GM19467 (cell line): Measurements from ENCODE around the gene SPEG.
"Not testable (repeated sequence)": the region's sequence is repeated elsewhere in the genome, so short reads cannot be mapped to it uniquely, and the experiment has no call there.

Experiments
- ATAC-seq: cut with Tn5 transposase; IDR thresholded peaks from one replicate; pipeline ENCODE4 v1.9.1; 2021; ENCODE audit warnings: mild to moderate bottlenecking, moderate library complexity; ENCODE audit not compliant: unreplicated experiment

The SPEG gene

DNA sequence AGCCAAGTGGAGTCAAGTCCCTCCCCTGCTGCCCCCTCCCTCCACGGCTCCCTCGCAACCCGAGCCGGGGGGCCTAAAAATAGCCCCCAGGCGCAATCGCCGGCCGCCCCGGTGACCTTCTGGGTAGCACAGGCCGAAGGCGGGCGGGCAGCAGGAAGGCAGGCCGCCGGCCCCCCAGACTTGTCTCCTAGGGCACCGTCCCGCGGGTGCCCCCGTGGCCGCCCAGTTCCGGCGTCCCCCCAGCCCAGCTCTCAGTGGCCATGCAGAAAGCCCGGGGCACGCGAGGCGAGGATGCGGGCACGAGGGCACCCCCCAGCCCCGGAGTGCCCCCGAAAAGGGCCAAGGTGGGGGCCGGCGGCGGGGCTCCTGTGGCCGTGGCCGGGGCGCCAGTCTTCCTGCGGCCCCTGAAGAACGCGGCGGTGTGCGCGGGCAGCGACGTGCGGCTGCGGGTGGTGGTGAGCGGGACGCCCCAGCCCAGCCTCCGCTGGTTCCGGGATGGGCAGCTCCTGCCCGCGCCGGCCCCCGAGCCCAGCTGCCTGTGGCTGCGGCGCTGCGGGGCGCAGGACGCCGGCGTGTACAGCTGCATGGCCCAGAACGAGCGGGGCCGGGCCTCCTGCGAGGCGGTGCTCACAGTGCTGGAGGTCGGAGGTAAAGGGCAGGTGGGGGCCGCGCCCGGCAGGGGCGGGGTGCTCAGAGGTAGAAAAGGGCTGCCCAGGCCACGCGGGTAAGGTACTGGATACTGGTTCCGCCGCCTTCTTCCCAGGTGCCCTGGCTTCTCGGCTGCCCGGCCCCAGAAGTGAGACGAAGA, at the start of gene SPEG:
Gene SPEG, plus strand, starts transcription at position 126 of the 808 bp plus-strand sequence. Its CDS starts 135 bp downstream, at position 261.
- no peak for ATAC-seq

DNA sequence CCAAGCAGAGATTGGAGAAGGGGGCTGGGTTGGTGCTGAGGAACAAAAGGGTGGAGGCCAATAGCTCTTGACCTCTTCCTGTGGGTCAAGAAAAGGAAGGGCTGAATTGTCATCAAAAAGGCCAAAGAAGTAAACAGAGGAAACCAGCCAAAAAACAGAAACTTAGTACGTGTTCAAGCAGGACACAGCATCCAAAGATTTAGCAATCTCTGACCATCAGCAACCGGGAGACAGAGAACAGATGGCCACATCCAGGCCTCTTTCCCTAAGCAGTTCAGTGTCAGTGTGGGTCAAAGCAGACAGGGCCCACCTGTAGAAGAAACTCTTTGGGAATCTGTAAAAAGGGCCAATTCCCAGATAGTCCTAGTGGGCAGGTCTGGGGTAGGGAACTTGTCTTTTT, 49.8 kb upstream of the SPEG start:
- ATAC-seq, result no peak

DNA sequence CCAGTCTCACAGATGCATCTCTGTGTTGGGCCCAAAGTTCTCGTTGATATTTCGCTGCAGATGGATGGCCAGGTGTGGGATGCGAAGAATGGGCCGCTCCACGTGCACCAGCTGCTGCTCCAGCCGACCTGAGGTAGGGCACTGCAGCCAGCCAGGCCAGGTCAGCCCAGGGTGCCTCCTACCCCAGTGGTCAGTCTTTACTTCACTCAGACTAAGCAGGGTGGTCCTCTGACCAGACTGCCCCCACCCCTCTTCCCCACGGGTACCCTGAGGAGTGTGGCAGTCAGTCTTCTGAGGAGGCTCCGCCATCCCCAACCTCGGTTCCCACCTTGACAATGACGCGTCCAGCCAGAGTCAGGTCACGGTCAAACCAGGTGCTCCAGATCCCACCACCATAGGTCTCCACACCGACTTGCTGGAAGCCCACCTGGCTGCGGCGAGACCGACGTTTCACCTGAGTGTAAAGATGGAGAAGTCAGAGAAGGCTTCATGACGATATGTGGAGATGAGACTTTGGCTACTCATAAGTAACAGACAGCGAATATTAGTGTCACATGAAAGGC, 48.6 kb upstream of the SPEG start:
- ATAC-seq, result no peak

DNA sequence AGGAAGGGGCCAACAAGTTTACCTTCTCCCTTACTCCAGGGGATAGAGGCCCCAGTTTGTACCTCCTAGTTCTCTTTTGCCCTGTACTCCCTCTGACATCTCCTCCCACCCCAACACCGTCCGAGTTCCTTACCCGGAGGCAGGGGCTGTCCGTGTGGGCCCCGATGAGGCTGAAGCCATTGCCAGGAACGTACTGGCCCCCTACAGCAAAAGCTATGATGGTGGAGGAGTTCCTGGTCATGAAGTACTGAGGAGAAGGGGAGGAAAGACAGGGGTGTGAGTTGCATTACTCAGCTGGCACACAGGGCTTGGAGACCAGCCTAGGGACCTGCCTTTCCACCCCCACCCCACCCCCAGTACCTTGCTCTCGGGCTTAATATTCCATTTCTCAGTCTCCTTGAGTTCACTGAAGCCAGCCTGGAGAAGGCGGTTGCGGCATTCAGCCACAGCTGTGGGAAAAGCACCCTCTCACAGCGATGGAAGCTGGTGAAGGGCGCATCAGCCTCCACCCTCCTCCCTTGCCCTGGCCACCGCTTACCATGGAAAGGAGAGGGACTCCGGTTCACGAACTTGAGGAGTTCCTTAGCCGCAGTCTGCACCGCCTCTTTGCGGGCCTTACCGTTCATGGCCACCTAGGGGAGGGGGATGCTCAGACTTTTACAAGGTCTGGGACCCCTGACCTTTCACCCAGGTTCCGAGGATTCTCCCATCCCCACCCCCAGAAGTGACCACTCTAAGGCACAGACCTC, 47.9 kb upstream of the SPEG start:
- no peak for ATAC-seq

DNA sequence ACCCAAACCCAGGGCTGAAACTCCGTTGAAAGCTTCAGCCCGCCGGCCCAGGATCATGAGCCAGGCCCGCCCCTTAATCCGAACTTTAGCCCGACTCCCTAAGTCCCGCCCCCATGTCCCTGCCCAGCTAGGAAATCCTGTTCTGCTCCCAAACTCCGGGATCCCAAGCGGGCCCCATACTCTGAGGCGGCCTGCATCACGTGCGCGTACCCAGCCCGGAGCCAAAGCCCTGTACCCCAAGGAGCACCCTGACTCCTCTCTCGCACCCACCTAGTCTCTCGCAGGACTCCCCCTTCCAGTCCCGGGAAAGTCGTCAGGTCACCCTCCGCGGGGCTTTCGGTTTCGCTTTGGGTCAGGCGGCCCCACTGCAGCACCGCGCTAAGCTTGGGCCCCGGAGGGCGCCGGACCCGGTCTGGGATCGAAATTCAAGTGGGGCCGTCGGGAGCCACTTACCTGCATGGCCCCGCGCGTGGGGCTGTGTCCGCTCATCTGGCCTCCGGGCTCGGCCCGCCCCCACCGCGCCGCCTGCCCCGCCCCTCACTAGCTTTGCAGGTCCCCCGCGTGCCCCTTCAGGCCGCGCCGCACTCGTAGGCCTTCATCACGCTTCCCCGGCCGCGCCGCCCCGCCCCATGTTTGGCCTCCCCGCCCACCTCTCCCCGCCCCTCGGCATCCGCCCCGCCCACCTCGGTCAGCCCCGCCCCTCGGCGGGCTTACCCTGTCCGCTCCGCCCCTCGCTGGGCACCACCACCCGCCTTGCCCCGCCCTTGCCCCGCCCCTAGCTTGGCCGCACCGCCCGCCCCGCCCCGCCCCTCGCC, 47.1 kb upstream of the SPEG start, which contains the start of gene DNPEP:
Gene DNPEP, minus strand, starts transcription at position 607 of the 815 bp plus-strand sequence. Its CDS starts 118 bp downstream, at position 489.
- peak; percentile 57 for ATAC-seq

DNA sequence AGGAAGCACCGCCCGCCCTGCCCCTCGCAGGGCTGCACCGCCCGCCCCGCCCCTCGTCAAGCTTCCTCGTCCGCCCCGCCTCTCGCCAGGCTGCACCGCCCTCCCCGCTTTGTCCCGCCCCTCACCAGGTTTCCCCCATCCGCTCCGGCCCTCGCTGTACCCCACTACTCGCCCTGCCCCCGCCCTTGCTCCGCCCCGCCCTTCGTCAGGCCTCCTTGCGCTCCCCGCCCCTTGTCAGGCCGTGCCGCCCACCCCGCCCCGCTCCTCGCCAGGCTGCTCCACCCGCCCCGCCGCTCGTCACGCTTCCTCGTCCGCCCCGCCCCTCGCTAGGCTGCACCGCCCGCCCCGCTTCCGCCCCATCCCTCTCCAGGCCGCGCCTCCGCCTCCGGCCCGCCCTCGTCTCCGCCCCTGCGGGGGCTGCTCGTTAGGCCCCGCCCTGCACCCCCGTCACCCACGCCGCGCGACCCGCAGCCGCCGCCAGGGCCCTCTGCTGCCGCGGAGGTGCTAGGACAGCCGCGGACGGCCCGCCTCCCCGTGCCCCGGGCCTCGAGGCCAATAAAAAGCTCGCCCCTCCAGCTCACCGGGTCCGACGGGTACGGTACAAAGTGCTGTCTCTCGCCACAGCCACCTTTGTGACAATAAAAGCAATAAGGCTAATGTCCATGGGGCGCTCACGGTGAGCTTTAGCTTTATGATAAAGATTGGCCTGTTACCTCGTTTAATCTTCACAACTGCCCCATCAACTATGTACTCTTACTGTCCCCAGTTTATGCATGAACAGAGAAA, 46.3 kb upstream of the SPEG start:
- peak; percentile 81 for ATAC-seq

DNA sequence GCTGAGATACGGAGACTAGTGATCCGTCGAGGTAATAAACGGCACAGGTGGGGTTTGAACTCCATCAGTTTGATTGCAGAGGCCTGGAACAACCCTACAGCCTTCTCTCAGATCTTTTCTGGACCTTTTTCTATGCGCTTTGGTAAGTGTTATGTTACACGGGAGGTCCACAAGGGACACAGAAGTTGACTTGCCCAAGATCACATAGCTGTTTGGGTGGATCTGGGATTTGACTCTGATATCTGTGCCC, 45.8 kb upstream of the SPEG start:
- no peak for ATAC-seq

DNA sequence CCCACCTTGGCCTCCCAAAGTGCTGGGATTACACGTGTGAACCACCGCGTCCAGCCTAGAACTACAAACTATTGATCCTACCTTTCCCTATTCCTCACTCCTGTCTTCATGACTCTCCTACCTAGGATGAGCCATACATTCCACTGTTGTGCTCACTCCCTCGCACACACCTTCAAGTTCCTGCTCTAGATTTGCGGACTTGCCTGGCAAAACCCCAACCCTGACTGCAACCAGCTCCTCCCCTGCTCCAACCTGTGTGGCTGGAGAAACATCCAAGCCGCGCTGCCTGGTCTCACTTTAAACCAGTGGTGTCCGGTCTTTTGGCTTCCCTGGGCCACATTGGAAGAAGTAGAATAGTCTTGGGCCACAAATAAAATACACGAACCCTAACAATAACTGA, 41.9 kb upstream of the SPEG start:
- ATAC-seq, result no peak

DNA sequence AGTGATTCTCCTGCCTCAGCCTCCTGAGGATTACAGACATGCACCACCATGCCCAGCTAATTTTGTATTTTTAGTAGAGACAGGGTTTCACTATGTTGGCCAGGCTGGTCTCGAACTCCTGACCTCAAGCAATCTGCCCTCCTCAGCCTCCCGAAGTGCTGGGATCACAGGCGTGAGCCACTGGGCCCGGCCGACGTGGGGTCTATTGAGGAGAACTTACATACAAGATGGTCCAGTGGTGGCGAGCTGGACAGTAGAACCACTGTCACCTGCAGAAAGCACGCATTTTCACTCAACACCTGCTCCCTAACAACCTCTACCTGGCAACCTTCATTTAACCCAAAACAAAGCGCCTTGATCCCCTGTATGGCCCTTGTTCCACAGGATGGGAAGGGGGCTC, 39.6 kb upstream of the SPEG start:
- not testable (repeated sequence) for ATAC-seq

DNA sequence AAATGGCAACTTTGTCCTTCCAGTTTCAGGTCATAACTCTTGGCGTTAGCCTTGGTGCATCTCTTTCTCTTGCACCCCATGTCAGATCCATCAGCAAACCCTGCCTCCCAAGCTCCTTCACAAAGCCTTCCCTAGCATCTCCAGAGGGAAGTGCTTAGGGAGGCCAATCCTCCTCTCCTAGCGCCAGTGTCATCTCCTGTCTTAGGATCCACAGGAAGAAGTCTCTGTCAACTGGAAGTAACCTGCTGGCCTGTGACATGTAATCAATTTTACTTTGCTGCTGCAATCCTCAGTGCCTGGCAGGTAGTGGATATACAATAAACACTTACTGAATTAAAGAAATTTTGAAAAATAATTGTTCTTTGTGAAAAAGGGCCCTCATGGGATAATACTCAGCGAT, 39.0 kb upstream of the SPEG start:
- ATAC-seq, result no peak

DNA sequence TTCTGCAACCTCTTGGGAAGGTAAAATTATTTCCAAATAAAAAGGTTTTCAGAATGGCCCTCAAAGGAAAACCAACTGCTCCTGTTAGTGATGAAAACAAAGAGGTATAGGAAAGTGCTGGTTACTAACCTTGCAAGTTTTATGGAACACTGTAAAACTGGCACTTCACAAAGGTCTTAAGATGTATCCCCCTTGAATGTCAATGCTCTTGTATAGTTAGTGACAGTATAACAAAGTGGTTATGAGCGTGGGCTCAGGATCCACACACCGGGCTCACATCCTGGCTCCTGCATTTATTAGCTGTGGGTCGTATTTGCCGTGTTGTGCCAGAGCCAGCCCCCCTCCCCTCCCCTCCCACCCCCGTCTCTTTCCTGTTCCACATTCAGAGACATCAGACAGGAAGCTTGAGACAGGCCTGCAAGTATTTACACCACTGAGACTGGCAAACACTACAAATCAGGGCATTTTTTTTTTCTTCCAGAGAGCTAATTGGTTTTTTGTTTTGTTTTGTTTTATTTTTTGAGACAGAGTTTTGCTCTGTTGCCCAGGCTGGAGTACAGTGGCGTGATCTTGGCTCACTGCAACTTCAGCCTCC, 37.7 kb upstream of the SPEG start:
- no peak for ATAC-seq

DNA sequence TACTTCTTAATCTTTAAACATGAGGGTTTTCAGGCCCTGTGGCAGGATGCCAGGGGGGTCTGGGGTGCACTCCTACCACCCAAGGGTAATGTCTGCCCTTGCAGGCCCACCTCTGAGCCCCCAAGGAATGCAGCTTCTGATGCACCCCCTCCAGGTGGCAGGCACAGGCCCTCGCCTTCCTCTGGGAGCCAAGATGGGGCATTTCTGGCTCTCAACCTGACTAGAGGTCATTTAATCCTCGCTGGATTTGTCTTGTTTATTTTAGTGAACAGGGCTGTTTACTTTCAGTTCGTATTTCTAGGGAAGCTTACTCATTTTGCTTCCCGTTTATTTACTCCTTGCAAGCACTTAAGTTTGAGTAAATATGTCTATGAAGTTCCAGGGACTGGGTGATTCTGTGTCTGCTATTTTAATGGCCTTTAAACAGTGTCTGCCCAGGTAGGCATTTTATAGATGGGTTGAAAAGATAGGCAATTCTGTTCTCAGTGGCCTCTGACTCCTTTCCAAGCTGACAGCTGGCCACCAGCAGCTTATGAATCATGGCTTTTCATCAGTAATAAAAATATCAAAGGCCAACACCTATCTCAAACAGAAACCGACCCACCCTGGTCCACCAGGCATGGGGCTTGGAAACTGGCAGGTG, 35.8 kb upstream of the SPEG start:
- ATAC-seq, result no peak

DNA sequence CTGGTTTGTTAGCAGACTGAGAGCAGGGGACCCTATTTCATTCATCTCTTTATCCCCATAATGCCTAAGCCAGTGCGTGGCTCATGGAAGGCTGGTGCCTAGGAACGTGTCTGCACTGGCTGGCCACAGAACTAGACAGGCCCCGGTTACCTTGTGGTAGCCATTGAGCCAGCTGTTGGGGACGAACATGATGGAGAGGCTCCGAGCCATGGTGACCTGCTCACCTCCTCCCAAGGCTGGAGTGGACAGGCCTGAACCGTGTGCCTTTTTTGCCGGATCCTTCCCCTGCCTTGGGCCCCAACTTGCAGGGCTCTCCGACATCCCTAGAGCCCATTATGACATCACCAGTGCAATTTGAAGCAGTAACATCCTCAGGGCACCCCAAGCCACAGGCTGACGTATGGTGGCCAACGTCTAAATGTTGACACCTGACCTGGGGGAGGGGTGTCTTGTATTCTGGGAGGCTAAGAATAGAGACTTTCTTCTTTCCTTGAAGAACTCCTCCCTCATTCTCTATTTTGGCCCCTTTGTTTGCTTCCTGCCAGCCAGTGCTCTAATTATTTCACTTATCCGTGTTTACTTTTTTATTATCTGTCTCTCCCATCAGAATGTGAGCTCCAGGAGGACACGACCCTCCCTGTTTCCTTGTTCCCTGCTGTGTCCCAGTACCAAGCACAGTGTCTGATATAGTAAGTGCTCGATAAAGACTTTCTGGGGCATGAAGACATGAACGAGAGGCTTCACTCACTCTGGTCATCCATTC, 34.7 kb upstream of the SPEG start:
- no peak for ATAC-seq

DNA sequence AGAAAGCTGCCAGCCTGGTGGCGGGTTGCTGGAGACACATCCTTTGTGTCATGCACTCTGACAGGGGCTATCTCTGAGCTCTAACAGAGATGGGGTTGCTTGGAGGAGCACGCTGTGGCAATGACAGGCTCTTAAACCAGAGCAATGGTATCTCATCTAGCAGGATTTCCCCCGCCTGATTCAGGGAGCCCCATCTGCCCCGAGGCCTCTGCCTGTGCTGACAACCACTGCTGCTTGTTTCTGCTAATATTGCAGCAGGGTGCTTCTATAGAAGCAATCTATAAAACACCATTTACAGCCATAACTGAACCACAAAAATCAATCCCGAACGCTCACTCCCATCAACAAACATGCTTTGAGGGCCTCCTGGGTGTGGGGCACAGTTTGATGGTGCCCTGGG, 34.1 kb upstream of the SPEG start:
- ATAC-seq, result no peak

DNA sequence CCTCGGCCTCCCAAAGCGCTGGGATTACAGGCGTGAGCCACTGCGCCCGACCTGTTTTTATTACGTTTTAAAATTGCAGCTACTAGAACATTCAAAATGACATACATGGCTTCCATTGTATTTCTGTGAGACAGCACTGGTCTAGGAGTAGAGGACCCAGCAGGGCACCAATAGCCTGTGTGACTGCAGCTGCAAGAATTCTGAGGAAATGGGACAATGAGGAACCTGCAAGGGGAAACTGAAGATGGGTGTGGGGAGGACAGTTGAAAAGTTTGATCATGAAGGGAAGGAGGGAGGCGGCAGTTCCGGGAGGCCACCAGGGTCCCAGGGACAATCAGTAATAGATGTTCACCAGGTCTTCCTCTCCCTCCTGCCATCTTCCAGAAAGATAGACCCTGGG, 33.0 kb upstream of the SPEG start:
- ATAC-seq, result no peak

DNA sequence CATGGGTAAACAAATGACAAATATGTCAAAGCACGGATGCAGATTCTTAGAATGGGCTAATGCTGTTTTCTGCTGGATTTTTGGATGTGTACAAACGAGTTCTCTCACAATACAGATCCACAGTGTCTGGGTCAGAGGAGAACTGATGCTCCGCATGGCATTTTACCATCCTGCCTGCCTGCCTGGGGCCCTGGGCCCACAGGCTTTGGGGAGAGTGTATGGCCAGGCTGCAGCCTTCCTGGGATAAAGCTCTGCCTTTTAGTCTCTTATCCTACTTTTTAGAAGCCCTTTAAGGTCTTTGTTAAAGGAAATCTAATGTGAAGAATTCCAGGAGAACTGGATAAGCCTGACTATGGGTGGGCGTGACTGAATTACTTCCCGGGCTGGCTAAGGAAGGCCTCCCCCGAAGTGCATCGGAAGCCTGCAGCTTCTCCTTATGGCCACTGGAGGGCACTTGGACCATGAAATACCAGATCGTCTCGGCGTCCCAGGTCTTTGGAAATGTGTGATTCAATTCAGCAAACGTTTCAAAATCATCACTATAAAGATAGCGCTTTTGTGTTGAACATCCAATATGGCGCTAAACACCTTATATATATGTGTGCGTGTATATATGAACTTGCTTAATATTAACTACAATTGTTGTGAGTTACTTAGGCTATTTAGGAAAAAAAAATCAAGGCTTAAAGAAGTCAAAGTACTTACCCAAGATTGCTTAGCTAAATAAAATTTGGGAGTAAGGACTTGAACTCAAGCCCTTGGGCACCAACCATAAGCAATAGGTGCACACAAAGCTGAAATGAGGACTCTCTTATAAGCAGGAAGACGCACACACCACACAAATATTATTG, 31.8 kb upstream of the SPEG start:
- peak; percentile 58 for ATAC-seq

DNA sequence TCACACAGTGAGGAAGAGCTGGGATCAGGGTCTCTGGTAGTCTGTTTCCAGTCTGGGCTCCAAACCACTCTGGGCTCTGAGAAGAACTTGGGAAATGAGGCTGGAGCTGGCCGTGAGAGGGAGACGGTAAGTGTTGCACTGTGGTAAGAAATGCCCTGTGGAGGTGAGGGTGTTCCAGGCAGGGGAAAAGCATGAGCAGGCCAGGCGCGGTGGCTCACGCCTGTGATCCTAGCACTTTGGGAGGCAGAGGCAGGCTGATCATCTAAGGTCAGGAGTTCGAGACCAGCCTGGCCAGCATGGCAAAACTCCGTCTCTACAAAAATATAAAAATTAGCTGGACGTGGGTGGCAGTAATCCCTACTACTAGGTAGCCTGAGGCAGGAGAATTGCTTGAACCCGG, 30.8 kb upstream of the SPEG start:
- ATAC-seq, result no peak

DNA sequence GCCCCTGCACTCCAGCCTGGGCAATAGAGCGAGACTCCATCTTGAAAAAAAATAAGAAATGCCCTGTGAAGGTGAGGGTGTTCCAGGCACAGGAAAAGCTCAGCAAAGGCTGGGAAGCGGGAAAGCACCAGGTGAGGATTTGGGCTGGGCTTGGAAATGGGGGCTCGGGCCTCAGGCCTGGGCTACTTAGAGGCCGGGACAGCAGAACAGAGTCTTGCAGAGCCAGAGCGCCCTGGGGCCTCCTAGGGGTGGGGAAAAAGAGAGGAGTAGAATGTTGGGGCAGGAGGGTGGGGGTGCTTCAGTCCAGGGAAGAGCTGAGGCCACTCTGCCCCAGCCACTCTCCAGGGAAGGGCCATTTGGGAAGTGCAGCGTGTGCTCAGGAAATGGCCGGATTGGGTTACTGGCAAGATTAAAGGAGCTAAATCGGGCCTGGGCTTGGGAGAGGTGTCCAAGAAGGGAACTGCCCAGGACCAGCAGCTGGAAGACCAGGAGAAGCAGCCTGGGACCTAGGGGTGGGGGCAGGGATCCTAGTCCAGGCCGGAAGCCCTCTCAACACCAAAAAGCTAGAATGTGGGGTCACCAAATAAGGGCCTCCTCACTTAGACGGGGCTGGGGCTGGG, 30.2 kb upstream of the SPEG start:
- no peak for ATAC-seq
